D721Med (cell line): ENCODE data around the gene PPIF.

Experiments used
- DNase-seq: peaks from one replicate; pipeline ENCODE4 v3.0.0; 2011; ENCODE audit warnings: low spot score; ENCODE audit not compliant: insufficient read length
- FAIRE-seq: peaks from 2 replicates; lab custom pipeline; 2011; peaks lifted over from hg19 to GRCh38; lab: Jason Lieb, UNC
- CTCF ChIP-seq: IDR thresholded peaks from 2 replicates; pipeline ENCODE4 v1.5.1; 2012; ENCODE audit warnings: mild to moderate bottlenecking, control low read depth; ENCODE audit not compliant: insufficient read depth; ENCODE audit errors: missing control alignments

Gene PPIF

GRCh38 chr10:79359816-79360498, 12.7 kb downstream of the PPIF start:
- no peak for TF ChIP-seq CTCF
- DNase-seq (no peak), FAIRE-seq (no peak)

- DNase-seq (no peak), FAIRE-seq (no peak)
- no peak for TF ChIP-seq CTCF
These were observed 13.5 kb downstream of the PPIF start for GRCh38 chr10:79360499-79361342.

GRCh38 chr10:79361726-79362397, 14.6 kb downstream of the PPIF start:
- TF ChIP-seq CTCF: no peak
- DNase-seq (no peak), FAIRE-seq (no peak)

GRCh38 chr10:79367426-79368189, 20.3 kb downstream of the PPIF start:
- TF ChIP-seq CTCF: no peak
- FAIRE-seq: no peak
- DNase-seq: no peak

GRCh38 chr10:79372871-79373270, 25.6 kb downstream of the PPIF start:
- DNase-seq (no peak), FAIRE-seq (no peak)
- TF ChIP-seq CTCF: no peak

- peak; percentile 77 for DNase-seq
- FAIRE-seq: no peak
- peak; percentile 94 for TF ChIP-seq CTCF
These were observed 27.3 kb downstream of the PPIF start for GRCh38 chr10:79374312-79375191.
